ENCODE measurements around the gene NNT. TPM values are rescaled to one million over a fixed set of nuclear protein-coding genes. Genes with fewer than 3 reads are reported as not detected.

Gene NNT
- total and polyA plus RNA-seq, 2 of the 13 experiments (the other 11 are each of a cell fraction or from before 2014, with no cell fraction given): 21.1 to 58.0 TPM

GRCh38 chr5:43647789-43648188 lies 44.8 kb downstream of the NNT start:
- H4K20me1 ChIP-seq (ENCODE audit: insufficient read depth, low read length): no peaks in the 10 kb centered on the region
- no TSS peak for BruUV-seq (replicated peaks)
- no peak overlapping the region for H3K4me2 ChIP-seq (ENCODE audit: low read depth, low read length)
- no peak for TF ChIP-seq SP140L (CRISPR knock-in tag; IDR thresholded peaks at IDR 0.05; ENCODE audit: borderline replicate concordance)
- no peak for TF ChIP-seq HHEX (CRISPR knock-in tag; IDR thresholded peaks at IDR 0.05)
- TF ChIP-seq HMGA1 (CRISPR knock-in tag; conservative IDR thresholded peaks at IDR 0.05): no peak
- TF ChIP-seq HES4 (CRISPR knock-in tag; IDR thresholded peaks at IDR 0.05; ENCODE audit: borderline replicate concordance): no peak
- no peak for TF ChIP-seq HNRNPL (IDR thresholded peaks at IDR 0.05; ENCODE audit: low read depth, low read length)
- TF ChIP-seq AHR (CRISPR knock-in tag; IDR thresholded peaks at IDR 0.05): no peak
- no peak for TF ChIP-seq CEBPZ (IDR thresholded peaks at IDR 0.05; ENCODE audit: low read length)
- TF ChIP-seq PCBP2 (optimal IDR thresholded peaks at IDR 0.05; ENCODE audit: low read depth, low read length, poor library complexity, severe bottlenecking): no peak
- no peak for TF ChIP-seq LBX2 (CRISPR knock-in tag; IDR thresholded peaks at IDR 0.05; ENCODE audit: borderline replicate concordance)
- no peak for TF ChIP-seq ARNT (IDR thresholded peaks at IDR 0.05)
- no peak for TF ChIP-seq ZSCAN9 (CRISPR knock-in tag; IDR thresholded peaks at IDR 0.05; ENCODE audit: borderline replicate concordance)
- no peak for TF ChIP-seq SALL1 (CRISPR knock-in tag; IDR thresholded peaks at IDR 0.05)
- POLR2A ChIA-PET: no interaction called here
- no peaks in the 10 kb centered on the region for H3K4me1 ChIP-seq (ENCODE audit: insufficient read depth, low read length)
- H3K79me2 ChIP-seq (ENCODE audit: insufficient read depth, low read length): no peaks in the 10 kb centered on the region
- H3K27me3 ChIP-seq (ENCODE audit: control insufficient read depth in 1 of 2, insufficient read depth in 2 of 2, low read length in 2 of 2): no peaks in the 10 kb centered on the region
- no peak for ATAC-seq
- intact Hi-C loops (cut with micrococcal nuclease; ENCODE audit: unreplicated experiment): no loop called here
- H3K4me3 ChIP-seq (replicated peaks in 1 of 3; ENCODE audit: insufficient read depth in 1 of 3, low read depth in 2 of 3, low read length in 3 of 3): no peak overlapping the region
- no peak overlapping the region for H2AFZ ChIP-seq (ENCODE audit: low read length)
- no peak for FAIRE-seq
- in situ Hi-C loops (cut with HindIII; ENCODE audit: extremely low pct_ligation_motif_present, low pct_unique_long_range_greater_than_20kb): loop anchor here (25.0 kb wide), 1 partner anchor 1140 kb away; no protein-coding TSS in a partner anchor
- CTCF ChIA-PET (ENCODE audit: low intra/inter-chr PET ratio, low total read pairs): no interaction called here
- H3K9ac ChIP-seq (ENCODE audit: insufficient read depth, low read depth, low read length): no peak overlapping the region
- no peak for DNase-seq (ENCODE audit: low spot score)
- H3K36me3 ChIP-seq (replicated peaks in 1 of 2; ENCODE audit: control insufficient read depth in 1 of 2, insufficient read depth in 2 of 2, low read length in 2 of 2): peaks cover 0 to 39% of the 10 kb centered on the region in 2 experiments; a peak in 3 of 5 replicates
- no peaks in the 10 kb centered on the region for H3K9me3 ChIP-seq (ENCODE audit: low read length)
- H3K27ac ChIP-seq (ENCODE audit: extremely low read length, insufficient read depth, low read length): no peak overlapping the region

Measured in HepG2 (cell line).